ENCODE data around the gene UBASH3A. TPM values are rescaled to one million over a fixed set of nuclear protein-coding genes. Genes with fewer than 3 reads are reported as not detected.

The UBASH3A gene
- total and polyA plus RNA-seq, 9 donors, result 0.15 to 0.85 (median 0.24) TPM; not detected in 2

DNA sequence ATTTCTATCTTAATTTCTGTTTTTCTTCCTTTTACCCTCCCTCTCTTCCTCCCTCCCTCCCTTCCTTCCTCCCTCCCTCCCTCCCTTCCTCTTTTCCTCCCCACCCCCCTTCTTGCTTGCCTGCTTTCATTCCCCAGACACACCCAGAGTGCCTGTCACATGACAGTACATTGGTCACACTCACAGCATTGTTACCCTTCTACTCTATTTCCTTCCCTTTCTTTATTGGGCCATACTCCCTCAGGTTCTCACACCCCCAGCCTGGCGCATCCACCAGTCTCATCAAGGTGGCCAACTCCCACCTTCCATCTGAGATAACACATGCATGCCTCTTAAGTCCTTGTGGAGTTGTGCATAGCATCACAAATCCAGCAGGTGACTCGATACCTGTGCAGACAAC, 18.7 kb upstream of the UBASH3A start:
- intact Hi-C loops (cut with DNase I), result no loop called here
- H3K4me3 ChIP-seq, result no peak overlapping the region

DNA sequence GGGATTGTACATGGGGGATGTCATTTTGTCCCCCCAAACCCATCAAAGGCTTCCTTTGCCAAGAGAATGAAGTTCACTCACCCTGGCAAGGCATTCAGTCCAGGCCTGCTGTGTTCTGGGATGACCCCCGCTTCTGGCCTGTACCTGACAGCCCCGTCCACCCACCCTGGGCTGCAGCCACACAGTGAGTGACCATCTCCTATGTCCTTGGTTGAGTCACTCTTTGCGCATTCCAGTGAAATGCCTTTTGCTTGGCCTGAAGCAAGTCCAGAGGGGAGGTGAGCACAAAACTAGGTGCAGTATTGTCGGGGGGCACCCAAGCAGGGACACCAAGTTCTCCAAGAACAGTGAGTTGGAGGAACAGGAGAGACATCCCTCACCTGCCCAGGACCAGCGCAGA, 18.1 kb upstream of the UBASH3A start:
- H3K27me3 ChIP-seq, result no peaks in the 10 kb centered on the region
- intact Hi-C loops (cut with DNase I), result no loop called here
- no peak for DNase-seq
- no peak for TF ChIP-seq EP300 (IDR thresholded peaks at IDR 0.05)
- 87 to 94% (median 89%) methylated on average over 5 of the region's 5 CpGs for WGBS, 3 donors
- H3K4me3 ChIP-seq, result no peak overlapping the region
- H3K27ac ChIP-seq, result no peak overlapping the region
- H3K4me1 ChIP-seq (ENCODE audit: insufficient read depth), result no peaks in the 10 kb centered on the region
- no peaks in the 10 kb centered on the region for H3K36me3 ChIP-seq
- no peaks in the 10 kb centered on the region for H3K9me3 ChIP-seq

More for the DNA sequence above, 18.7 kb upstream of the UBASH3A start:
- no peak overlapping the region for H3K27ac ChIP-seq
- H3K9me3 ChIP-seq, result no peaks in the 10 kb centered on the region
- WGBS, 3 donors, result 65 to 78% (median 74%) methylated on average over 2 of the region's 2 CpGs
- H3K27me3 ChIP-seq, result no peaks in the 10 kb centered on the region
- TF ChIP-seq, protein P1, sequence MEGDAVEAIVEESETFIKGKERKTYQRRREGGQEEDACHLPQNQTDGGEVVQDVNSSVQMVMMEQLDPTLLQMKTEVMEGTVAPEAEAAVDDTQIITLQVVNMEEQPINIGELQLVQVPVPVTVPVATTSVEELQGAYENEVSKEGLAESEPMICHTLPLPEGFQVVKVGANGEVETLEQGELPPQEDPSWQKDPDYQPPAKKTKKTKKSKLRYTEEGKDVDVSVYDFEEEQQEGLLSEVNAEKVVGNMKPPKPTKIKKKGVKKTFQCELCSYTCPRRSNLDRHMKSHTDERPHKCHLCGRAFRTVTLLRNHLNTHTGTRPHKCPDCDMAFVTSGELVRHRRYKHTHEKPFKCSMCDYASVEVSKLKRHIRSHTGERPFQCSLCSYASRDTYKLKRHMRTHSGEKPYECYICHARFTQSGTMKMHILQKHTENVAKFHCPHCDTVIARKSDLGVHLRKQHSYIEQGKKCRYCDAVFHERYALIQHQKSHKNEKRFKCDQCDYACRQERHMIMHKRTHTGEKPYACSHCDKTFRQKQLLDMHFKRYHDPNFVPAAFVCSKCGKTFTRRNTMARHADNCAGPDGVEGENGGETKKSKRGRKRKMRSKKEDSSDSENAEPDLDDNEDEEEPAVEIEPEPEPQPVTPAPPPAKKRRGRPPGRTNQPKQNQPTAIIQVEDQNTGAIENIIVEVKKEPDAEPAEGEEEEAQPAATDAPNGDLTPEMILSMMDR (IDR thresholded peaks at IDR 0.05), result no peak
- no peak for TF ChIP-seq POLR2A (IDR thresholded peaks at IDR 0.05)
- DNase-seq, result no peak
- H3K4me1 ChIP-seq (ENCODE audit: insufficient read depth), result no peaks in the 10 kb centered on the region
- no peaks in the 10 kb centered on the region for H3K36me3 ChIP-seq

DNA sequence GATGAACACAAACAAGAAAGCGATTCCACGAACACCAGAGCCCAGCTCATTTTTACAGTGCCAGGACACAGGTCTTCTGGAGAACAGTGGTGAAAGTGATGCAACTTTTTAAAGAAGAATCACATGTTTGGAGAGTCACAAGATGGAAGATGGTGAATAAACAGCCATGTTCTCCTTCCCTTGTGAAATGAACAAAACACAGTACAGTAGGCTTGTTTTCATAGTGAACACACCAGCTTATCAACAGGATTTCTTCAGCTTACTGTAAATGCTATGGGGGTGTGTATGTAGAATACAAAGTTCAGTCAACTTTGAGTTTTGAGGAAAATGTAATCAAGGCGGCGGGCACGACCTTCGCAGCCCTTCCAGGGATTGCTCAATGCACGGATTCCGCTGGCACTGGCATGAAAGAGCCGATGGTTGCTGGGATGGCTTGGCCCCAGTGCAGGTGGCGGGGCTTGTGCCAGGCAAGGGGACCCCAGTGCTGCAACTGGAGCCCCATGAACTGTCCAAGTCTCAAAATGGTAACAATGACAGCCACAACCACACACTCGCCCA, 17.6 kb upstream of the UBASH3A start:
- Histone ChIP-seq H3K27me3 (no peaks in the 10 kb centered on the region), H3K4me1 (ENCODE audit: insufficient read depth) (no peaks in the 10 kb centered on the region), H3K9me3 (no peaks in the 10 kb centered on the region), H3K4me3 (no peak overlapping the region), H3K36me3 (no peaks in the 10 kb centered on the region), H3K27ac (no peak overlapping the region)
- intact Hi-C loops (cut with DNase I), result no loop called here
- no peak for DNase-seq
- 91 to 95% (median 92%) methylated on average over 11 of the region's 11 CpGs for WGBS, 3 donors
- TF ChIP-seq, protein P1 (IDR thresholded peaks at IDR 0.05), result no peak
- no peak for TF ChIP-seq EP300 (IDR thresholded peaks at IDR 0.05)
- TF ChIP-seq POLR2A (IDR thresholded peaks at IDR 0.05), result no peak

DNA sequence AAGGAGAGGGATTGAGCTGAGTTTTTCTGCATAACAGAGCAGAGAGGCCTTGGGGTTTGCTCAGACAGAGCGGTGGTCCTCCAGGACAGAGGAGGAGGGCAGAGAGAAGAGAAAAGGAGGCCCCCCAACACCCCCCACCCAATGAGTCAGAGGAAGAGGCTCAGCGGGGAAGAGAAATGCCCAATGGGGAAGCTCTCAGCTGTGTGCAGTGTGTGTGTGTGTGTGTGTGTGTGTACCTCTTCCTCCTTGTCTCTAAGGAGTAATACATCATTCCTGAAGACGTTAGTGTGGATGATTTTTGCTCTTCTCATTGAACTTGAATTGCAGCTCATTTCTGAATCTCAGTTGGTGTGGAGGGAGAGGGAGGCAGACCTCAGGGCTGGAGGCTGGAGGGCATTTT, 16.5 kb upstream of the UBASH3A start:
- DNase-seq, result no peak
- no peak overlapping the region for H3K27ac ChIP-seq
- intact Hi-C loops (cut with DNase I), result no loop called here
- H3K4me3 ChIP-seq, result no peak overlapping the region
- H3K4me1 ChIP-seq (ENCODE audit: insufficient read depth), result no peaks in the 10 kb centered on the region
- no peaks in the 10 kb centered on the region for H3K9me3 ChIP-seq
- H3K27me3 ChIP-seq, result no peaks in the 10 kb centered on the region
- no peaks in the 10 kb centered on the region for H3K36me3 ChIP-seq
- TF ChIP-seq, protein P1 (IDR thresholded peaks at IDR 0.05), result no peak
- TF ChIP-seq POLR2A (IDR thresholded peaks at IDR 0.05) (no peak), EP300 (IDR thresholded peaks at IDR 0.05) (no peak)
- WGBS, 3 donors, result 52 to 56% (median 54%) methylated on average over 3 of the region's 3 CpGs

DNA sequence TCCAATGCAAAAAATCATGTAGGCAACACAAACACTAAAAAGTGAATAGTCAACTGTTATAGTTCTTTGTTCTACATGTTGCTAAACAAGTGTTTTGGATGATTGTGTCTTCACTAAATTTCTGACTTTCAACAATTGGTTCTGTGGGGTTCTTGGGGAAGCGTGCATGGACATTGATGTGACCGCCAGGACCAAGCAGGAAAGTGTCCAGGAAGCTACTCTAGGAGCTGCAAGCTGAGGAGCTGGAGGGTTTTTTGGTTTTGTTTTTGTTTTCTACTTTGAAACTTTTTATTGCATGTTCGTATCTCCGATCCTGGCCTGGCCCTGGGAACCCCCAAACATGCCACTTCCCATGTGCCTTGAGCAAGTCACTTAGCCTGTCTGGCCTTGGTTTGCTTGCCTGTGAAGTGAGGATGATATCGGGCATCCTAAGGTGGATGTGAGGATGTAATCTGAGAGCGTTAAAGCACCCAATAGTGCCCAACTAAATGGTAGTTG, 15.8 kb upstream of the UBASH3A start:
- intact Hi-C loops (cut with DNase I), result no loop called here
- TF ChIP-seq POLR2A (IDR thresholded peaks at IDR 0.05), result no peak
- TF ChIP-seq, protein P1 (IDR thresholded peaks at IDR 0.05), result no peak
- Histone ChIP-seq H3K9me3 (no peaks in the 10 kb centered on the region), H3K27me3 (no peaks in the 10 kb centered on the region), H3K36me3 (no peaks in the 10 kb centered on the region), H3K4me1 (ENCODE audit: insufficient read depth) (no peaks in the 10 kb centered on the region), H3K27ac (no peak overlapping the region), H3K4me3 (no peak overlapping the region)
- 86 to 92% (median 90%) methylated on average over 6 of the region's 6 CpGs for WGBS, 3 donors
- DNase-seq, result no peak
